NK-92 treated with Interleukin-12 subunit alpha and Interleukin-12 subunit beta, amount 100 ng/mL, for 24 hours (cell line): ENCODE data around the gene SPECC1.
"Not testable (repeated sequence)": the region's sequence is repeated elsewhere in the genome, so short reads cannot be mapped to it uniquely, and the experiment has no call there.

Experiments
- DNase-seq: peaks from one replicate; lab custom pipeline; 2025; lab: John Stamatoyannopoulos, UW

The SPECC1 gene

DNA sequence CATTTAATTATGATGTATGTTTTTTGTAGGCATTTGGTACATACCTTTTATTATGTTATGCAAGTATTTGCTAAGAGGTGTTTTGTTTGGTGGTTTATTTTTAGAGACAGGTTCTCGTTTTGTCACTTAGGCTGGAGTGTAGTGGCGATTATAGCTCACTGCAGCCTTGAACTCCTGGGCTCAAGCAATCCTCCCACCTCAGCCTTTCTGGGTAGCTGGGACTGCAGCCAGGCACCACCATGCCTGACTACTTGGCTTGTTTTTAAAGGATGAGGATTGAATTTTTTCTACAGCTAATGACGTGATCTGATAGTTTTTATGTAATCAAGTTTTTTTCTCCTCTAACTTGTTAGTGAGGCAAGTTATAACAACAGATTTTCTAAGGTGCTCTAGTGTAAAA is 199.6 kb downstream of the SPECC1 start:
- DNase-seq = no peak

DNA sequence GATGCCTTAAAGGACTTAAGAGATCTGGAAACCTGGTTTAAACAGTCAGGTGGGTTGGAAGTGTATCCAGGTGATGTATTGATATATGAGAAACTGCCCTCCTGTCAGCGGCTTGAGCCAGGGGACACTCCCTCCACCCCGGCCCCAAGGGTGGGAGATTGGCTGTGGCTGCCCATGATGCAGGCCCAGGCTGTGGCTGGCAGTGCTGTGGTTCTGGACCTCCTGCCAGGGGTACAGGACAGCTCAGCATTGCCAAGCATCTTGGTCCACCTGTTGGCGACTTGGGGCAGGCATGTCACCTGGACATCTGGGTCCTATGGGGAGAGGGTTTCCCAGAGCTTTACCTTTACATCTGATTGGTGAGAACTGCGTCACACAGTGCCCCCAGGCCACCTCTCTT is 201.0 kb downstream of the SPECC1 start:
- DNase-seq = no peak

DNA sequence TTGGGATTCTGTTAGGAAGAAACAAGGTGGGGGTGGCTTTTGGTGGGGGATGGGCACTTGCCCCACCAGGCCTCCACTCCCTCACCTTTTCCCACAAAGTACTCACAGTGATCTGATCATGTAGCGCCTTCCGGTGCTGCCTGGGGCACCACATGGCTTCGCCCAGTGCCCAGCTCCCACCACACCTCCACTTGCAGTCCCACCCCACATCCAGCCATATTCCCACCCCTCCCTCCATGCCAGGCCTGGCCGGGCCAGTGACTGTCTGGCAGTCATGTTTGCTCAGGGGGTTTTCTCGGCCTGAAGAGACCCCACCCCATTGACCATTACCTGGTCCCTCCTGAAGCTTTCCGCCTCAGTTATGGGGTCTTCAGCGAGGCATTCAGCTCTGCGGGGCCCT is 201.5 kb downstream of the SPECC1 start:
- no peak for DNase-seq

DNA sequence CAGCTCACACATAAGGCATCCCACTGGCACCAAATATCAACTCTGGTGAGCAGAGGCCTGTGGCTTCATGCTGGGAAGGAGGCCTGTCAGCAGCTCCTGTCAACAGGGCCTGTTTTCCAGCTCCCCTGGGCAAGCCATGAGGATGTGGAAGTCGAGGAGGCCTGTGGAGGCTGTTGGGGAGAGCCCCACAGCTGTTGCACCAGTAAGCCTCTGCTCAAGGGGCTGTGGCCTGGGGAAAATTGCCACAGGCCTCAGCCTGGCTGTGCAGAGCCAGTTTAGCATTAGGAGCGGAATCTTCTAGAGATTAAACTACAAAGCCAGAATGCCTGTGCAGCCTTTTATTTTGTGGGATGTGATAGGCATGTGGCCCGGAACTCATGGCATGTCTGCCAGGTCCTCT is 202.1 kb downstream of the SPECC1 start:
- no peak for DNase-seq

DNA sequence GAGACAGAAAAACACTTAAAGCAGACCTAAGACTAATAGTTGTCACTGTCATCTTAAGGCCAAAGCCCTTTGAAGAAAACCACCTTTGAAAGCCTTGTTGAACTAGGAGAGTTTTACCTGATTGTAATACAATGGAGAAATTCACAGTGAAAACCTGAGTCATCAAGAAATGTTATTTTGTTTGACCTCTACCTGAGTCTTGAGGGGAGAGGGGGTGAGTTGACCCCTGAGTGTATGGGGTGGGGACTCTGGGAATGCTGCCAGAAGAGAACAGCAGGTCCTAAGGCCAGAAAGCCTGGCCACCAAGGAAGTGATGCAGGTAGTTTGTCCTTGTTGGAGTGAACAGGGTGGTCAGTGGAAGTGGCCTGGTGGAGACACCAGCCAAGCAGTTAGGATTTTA is 204.3 kb downstream of the SPECC1 start:
- no peak for DNase-seq

DNA sequence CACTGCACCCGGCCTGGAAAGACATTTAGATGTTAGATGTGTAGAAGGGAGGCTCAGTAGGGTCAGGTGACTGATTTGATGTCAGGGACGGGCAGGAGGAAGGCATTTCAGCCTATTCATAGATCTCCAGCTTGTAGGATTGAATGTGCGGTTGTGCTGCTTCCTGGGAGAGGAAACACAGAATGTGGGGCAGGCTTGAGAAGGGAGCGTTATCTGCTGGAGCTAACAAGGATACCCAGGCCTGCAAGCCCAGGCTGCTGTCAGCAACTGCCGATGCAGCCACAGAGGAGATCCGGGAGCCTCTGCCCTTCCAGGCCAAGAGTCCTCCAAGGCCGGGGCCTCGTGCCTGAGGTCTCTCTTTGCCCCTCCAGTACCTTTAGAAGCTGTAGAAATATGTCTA is 205.6 kb downstream of the SPECC1 start:
- no peak for DNase-seq

DNA sequence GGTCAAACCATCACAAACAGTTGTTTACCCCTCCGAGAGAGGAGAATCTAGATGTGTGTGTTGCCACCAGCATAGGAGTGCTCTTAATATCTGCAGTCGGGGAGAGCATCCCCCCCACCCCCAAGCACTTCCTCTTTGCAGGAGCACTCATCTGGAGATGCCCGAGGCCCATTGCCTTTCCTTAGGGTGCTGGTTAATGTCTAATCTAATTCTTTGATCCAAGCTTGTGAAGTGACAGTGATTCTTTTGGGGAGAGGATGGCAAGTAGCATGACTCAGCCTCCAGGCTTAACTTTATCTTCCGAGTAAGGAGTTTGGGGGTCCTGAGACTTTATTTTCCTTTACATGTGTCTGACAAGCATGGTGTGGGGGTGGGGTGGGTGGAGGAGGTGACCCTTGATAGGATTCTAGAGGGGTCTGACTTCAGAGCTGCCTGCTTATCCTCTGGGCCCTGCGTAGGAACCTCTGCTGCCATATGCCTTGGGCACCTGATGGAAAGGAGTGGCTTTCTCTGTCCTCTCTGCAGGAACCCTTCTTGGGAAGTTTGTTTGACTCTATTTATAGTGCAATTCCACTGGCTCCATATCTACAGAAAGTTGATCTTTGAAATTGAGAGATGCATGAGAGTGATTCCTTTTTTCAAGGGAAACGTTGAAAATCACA is 207.1 kb downstream of the SPECC1 start:
- DNase-seq = no peak

DNA sequence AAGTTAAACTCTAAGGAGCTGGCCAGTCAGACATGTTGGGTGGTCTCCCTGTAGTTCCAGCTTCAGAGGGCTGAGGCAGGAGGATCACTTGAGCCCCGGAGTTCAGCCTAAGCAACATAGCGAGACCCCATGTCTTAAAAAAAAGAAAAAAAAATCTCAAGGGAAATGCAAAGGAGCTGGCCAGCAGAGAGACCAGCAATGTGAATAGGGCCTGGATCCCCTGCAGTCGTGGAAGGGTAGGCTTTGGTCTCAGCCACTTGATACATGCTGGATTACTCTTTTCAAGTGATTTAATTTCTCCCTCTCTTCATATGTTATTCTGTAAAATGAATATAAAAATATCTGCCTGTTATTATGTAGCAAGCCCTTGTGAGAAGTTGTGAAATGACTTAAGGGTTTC is 207.7 kb downstream of the SPECC1 start:
- DNase-seq = no peak

DNA sequence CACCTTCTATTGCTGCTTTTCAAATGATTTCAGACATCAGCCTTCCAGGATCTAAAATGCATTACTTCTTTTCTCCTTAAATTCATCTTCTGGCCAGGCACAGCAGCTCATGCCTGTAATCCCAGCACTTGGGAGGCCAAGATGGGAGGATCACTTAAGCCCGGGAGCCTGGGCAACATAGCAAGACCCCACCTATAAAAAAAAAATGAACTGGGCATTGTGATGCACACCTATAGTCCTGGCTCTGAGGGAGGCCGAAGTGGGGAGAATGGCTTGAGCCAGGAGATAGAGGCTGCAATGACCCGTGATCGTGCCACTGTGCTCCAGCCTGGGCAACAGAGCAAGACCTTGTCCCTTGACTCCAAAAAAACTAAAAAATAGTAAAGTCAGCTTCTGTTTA is 208.5 kb downstream of the SPECC1 start:
- no peak for DNase-seq

DNA sequence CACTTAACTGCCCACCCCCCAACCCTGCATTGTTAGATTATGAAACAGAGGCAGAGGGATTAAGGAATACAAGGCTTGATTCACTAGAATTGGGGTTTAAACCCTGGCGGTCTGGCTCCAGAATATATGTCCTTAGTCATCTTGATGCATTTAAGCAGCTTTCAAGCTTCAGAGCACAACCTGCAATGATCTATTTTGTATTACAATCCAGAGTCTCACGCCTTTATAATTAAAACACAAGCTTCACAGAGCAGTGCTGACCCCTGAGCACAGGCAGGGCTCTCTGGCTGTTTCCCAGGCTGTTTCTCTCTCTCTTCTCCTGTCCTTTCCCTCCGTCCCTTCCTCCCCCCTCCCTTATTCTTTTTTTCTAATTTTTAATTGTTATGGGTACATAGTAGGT is 209.1 kb downstream of the SPECC1 start:
- DNase-seq = no peak

DNA sequence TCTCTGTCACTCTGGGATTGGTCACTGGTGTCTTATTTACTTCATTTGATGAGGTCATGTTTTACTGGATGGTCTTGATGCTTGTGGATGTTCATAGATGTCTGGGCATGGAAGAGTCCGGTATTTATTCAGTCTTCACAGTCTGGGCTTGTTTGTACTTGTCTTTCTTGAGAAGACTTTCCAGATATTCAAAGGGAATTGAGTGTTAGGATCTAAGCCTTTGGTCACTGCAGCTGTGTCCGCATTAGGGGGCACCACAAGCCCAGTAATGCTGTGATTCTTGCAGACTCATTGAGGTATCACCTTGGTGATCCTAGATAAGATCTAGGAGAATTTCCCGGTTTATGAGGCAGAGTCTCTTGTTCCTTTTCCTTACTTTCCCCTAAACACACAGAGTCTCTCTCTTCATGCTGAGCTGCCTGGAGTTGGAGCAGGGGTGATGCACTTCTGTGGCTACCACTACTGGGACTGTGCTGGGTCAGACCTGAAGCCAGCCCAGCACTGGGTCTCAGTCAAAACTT is 214.7 kb downstream of the SPECC1 start:
- no peak for DNase-seq

DNA sequence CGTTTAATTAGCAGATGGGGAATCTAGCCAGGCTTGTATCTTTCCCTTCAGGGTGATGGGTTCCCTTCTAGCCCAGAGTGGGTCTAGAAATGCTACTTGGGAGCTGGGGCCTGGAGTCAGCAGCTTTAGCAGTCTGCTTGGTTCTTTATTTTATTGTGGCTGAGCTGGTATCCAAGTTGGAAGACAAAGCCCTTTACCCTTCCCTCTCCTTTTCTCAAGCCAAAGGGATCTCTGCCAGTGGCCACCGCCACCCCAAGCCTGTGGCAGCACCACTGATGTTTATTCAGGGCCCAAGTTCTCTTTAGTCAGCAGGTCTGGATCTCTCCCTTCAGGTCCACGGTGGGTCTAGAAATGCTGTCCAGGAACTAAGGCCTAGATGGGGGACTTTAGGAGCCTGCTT is 215.2 kb downstream of the SPECC1 start:
- no peak for DNase-seq

DNA sequence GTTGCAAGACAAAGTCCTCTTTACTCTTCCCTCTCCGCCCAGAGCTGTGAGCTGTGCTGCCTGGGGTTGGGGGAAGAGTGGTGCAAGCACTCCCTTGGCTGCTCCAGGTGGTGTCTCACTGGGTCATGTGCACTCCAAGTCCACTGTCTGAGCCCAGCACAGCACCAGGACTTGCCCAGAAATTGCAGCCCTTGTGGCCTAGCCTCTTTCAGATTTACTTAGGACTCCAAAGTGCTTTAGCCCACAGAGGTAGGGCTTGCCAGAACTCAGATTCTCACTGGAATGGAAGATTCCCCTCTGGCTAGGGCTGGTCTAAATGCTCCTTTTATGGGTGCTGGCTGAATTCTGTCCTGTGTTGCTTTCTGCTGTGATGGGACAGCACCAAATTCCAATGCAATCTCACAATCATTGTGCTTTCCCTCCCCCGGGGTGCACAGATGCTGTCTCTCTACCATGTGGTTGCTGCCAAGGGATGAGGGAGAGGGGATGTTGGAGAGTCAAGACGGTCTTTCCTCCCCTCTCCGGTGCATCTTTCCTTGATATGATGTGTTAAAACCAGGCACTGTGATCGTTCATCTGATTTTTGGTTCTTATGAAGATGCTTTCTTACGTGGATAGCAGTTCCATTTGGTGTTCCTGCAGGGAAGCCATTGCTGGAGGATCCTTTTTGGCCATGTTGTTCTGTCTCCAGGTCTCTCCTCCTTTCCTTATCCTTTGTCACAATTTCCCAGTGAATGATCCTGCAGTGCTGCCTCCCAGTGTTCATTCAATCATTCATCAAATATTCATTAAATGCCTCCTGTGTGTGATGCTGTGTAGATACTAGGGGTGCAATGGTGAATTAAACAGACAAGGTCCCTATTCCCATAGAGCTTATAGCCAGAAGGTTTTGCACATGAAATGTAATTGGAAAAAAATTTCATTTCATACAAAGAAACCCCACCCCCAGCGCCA is 216.3 kb downstream of the SPECC1 start:
- DNase-seq = no peak

DNA sequence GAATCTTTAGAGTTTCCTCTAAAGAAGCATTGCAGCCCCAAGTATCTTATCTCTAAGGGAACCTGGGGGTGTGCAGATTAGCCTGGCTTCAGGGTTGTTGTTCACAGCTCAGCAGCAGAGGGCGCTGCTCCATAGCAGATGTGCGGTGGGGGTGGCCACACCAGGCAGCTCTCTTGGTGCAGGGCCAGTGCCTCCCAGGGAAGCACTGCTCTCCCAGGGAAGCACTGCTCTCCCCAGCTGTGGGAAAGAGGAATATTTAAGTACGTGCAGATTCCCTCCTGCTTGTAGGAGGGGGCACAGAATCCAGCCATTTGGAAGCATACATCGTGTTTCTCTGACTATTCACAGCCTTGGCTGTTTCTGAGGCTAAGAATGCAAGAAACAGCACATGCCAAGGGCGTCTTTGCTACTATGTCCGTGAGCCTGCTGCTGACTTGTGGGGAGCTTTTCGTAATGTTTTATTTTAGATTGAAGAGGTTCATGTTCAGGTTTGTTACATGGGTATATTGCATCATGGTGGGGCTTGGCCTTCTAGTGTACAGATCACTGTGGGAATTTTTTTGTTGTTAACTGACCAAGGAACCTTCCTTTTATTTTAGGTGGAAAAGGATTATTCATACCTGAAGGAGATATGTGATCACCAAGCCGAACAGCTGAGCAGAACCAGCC is 217.8 kb downstream of the SPECC1 start:
- DNase-seq = no peak

DNA sequence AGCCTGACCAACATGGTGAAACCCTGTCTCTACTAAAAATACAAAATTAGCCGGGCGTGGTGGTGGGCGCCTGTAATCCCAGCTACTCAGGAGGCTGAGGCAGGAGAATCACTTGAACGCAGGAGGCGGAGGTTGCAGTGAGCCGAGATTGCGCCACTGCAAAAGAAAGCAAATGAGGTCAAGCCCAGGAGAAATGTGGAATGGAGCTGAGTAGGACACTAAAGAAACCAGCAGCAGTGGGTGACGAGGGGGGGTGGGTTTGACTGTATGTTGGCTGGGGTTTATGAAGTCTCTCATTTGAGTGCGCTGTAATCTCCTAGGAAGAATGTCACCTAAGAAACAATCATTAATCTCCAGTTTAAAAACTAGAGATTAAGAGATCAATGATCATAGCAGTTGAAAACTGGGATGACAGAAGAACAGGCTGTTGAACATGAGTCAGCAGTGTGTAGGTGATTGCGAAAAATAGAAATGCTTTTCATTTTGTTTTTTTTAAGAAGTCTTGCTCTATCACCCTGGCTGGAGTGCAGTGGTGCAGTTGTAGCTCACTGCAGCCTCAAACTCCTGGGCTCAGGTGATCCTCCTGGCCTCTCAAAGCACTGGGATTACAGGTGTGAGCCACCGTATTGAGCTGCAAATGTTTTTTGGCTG is 218.7 kb downstream of the SPECC1 start:
- DNase-seq = not testable (repeated sequence)

DNA sequence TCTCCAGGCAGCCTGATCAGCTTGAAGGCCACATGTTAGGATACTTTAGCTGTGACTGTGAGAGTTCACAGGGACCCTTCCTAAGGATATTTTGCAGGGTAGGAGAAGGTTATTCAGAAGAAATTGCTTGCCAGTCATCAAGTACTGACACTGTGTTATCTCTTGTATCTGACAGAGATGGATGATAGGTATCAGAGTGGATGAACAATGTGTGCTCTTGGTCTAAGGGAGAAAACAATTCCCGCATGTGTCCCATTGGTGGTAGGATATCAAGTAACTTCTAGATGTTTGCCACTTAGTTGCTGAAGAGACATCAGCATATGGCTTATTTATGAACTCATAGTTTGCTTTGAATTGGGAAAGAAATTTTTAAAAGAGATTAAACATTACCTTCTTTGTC is 219.3 kb downstream of the SPECC1 start:
- no peak for DNase-seq

DNA sequence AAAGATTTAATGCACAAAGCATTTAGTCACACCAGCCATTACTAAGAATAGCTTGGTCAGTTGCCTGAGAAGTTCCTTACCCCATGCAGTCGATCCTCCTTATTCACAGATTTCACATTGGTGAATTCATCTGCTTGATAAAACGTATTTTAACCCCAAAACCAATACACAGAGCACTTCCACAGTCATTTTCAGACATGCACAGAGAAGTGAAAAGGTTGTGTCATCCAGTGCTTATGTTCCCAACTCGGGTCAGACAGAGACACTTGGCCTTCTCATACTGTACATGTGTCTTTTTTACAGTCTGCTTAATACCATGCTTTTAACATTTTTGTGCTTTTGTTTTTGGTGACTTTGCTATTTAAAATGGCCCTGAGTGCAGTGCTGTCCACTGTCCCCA is 219.7 kb downstream of the SPECC1 start:
- DNase-seq = no peak

DNA sequence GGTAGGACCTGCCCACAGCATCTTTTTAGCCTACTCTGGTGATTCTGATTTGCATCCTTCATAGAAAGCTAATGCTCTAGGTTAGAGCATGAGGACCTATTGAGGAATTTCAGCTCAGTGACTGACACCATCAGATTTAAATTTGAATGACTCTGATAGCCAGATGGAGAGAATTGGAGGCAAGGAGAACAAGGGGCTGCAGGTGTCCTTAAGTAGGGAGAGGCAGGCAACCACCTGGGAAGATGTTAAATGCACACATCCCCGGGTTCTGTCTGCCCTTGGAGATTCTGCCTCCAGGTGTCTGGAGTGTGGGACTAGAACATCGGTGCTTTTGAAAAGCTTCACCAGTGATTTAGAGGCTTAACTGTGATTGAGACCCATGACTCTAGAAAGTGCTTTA is 221.8 kb downstream of the SPECC1 start:
- no peak for DNase-seq

DNA sequence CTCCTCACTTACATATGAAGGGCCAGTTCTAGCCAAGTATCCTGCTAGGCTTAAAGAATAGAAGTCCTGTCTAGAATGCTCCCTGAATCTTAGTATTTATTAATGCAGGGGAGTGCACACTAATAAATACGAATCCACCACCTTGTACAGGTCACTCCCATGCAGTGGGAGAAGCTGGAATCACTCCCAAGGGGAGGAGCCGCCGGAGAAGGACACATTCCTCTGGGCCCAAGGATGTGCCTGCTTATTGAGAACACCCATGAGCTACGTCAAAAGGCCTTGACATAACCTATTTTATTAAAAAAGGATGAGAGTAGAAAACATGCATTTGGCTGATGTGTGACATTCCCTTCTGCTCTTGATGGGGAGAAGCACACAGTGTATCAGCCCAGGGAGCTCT is 223.5 kb downstream of the SPECC1 start:
- no peak for DNase-seq

DNA sequence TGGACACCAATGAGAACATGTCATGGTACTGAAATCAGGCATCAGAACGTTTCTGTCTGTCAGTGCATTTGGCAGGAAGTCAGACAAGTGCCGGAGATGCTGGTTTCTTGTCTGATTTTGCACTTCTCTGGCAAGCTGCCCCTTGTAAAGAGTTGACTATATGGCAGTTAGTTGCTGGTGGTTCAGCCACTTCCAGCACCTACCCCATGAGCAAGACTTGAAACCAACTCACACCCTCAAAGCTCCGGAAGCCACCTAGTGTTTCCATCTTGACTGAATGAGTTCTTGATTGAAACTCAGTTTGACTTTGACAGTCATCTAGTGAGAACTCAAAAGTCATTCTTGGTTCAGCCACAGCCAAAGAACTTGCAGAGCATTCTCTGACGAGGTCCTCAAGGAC is 225.1 kb downstream of the SPECC1 start:
- DNase-seq = no peak

DNA sequence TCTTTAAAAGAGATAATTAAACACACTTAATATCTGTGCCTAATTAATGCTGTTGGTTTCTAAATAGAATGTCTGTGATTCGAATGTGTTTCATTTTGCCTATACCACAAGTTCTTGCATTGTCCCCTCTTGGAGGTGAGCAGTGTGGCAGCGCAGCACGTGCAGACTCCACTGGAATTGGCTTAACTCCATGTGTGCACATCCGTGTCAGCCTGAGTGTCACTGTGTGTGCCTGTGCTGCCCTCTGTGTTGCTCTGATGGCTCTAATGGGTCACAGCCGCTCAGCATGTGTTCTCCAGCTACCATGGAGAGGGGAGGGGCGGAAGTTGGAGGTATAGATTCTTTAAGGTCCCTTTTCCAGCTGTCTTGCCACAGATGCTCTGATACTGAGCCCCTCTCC is 226.6 kb downstream of the SPECC1 start:
- no peak for DNase-seq

DNA sequence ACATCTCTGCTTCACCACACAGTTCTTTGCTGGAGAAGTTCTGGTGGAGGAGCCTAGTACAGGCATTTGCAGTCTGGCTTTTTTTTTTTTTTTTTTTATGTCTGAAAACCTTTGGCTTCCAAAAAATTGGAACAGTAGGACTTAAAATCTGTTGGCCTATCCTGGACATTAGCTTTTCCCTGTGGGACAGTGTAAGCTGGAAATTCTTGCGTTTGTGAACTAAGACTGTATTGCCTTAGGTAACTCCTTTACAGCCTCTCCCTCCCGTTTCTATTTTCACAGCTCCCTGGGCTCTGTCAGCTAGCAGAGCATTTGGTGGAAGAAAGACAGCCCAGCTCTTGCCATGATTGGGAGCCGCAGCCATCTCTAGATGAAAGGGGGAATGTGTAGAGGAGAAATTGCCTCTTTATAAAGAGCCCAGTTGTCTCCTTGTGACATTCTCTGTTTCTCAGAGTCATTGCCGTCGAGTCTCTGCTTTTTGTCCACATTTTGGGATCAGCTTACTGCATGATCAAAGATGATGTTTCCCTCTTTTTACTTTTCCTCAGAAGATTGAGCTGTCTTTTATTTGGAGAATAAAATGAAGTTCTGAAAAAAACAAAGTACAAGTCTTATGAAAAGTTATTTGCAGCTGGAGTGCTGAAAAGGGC is 227.5 kb downstream of the SPECC1 start:
- DNase-seq = no peak
